SK-N-SH treated with all-trans-retinoic acid at 6 μM for 48 hours (cell line): ENCODE data around the gene ATL2.

Source experiments
- ATAC-seq: fragments of 200-7000 bp; cut with Tn5 transposase; 3 replicates; pipeline ENCODE4 v1.9.1; 2020; ENCODE audit warnings: mild to moderate bottlenecking, moderate library complexity
- ARNTL ChIP-seq: fragments of 450-650 bp; formaldehyde crosslinking; IDR thresholded peaks from 2 replicates; pipeline ENCODE4 v1.5.0; 2020; ENCODE audit warnings: low read depth, mild to moderate bottlenecking, moderate library complexity, borderline replicate concordance
- BACH2 ChIP-seq: fragments of 250-450 bp; sonication (Bioruptor Pico); IDR thresholded peaks from 2 replicates; pipeline ENCODE4 v1.9.0; 2021; ENCODE audit warnings: mild to moderate bottlenecking, borderline replicate concordance
- CSDC2 ChIP-seq: fragments of 250-450 bp; sonication (Bioruptor Pico); IDR thresholded peaks from 2 replicates; pipeline ENCODE4 v1.5.0; 2020; ENCODE audit warnings: mild to moderate bottlenecking, moderate library complexity
- ESRRG ChIP-seq: fragments of 250-450 bp; sonication (Bioruptor Pico); IDR thresholded peaks from 2 replicates; pipeline ENCODE4 v1.6.1; 2021; ENCODE audit warnings: mild to moderate bottlenecking
- GLIS3 ChIP-seq: fragments of 250-450 bp; sonication (Bioruptor Pico); IDR thresholded peaks from 2 replicates; pipeline ENCODE4 v1.5.0; 2020; ENCODE audit warnings: mild to moderate bottlenecking, moderate library complexity
- ISL1 ChIP-seq: fragments of 250-450 bp; sonication (Bioruptor Pico); IDR thresholded peaks from 2 replicates; pipeline ENCODE4 v2.1.2; 2022; ENCODE audit warnings: mild to moderate bottlenecking, moderate library complexity
- OSR1 ChIP-seq: fragments of 250-450 bp; sonication (Bioruptor Pico); IDR thresholded peaks from 2 replicates; pipeline ENCODE4 v1.8.0; 2022; ENCODE audit warnings: moderate library complexity, mild to moderate bottlenecking, inconsistent platforms
- PPARA ChIP-seq: fragments of 250-450 bp; sonication (Bioruptor Pico); IDR thresholded peaks from 2 replicates; pipeline ENCODE4 v1.5.0; 2020; ENCODE audit warnings: mild to moderate bottlenecking, borderline replicate concordance
- RARB ChIP-seq: fragments of 250-450 bp; sonication (Bioruptor Pico); IDR thresholded peaks from 2 replicates; pipeline ENCODE4 v1.8.0; 2021; ENCODE audit warnings: mild to moderate bottlenecking, moderate library complexity
- SNAI2 ChIP-seq: fragments of 250-450 bp; sonication (Bioruptor Pico); IDR thresholded peaks from 2 replicates; pipeline ENCODE4 v1.5.0; 2020; ENCODE audit warnings: mild to moderate bottlenecking, moderate library complexity
- TCF4 ChIP-seq: fragments of 250-450 bp; sonication (Bioruptor Pico); IDR thresholded peaks from 2 replicates; pipeline ENCODE4 v1.8.0; 2021; ENCODE audit warnings: mild to moderate bottlenecking, moderate library complexity, borderline replicate concordance
- TOX ChIP-seq: fragments of 250-450 bp; sonication (Bioruptor Pico); IDR thresholded peaks from 2 replicates; pipeline ENCODE4 v1.8.0; 2021; ENCODE audit warnings: mild to moderate bottlenecking, moderate library complexity, borderline replicate concordance
- ZC3H10 ChIP-seq: fragments of 250-450 bp; sonication (Bioruptor Pico); IDR thresholded peaks from 2 replicates; pipeline ENCODE4 v1.5.1; 2021; ENCODE audit warnings: mild to moderate bottlenecking, moderate library complexity
- ZFP3 ChIP-seq: fragments of 250-450 bp; sonication (Bioruptor Pico); IDR thresholded peaks from 2 replicates; pipeline ENCODE4 v1.5.0; 2020; ENCODE audit warnings: mild to moderate bottlenecking, moderate library complexity
- ZFP30 ChIP-seq: fragments of 450-650 bp; formaldehyde crosslinking; IDR thresholded peaks from 2 replicates; pipeline ENCODE4 v1.5.0; 2022; ENCODE audit warnings: mild to moderate bottlenecking, moderate library complexity
- ZNF565 ChIP-seq: fragments of 450-650 bp; formaldehyde crosslinking; conservative IDR thresholded peaks from 2 replicates; pipeline ENCODE4 v1.5.0; 2020; ENCODE audit warnings: low read depth, mild to moderate bottlenecking, moderate library complexity
- ZNF70 ChIP-seq: fragments of 450-650 bp; formaldehyde crosslinking; IDR thresholded peaks from 2 replicates; pipeline ENCODE4 v1.5.0; 2020; ENCODE audit warnings: mild to moderate bottlenecking, moderate library complexity
- ZNF8 ChIP-seq: fragments of 450-650 bp; formaldehyde crosslinking; IDR thresholded peaks from 2 replicates; pipeline ENCODE4 v1.5.0; 2020; ENCODE audit warnings: mild to moderate bottlenecking, moderate library complexity
- TF ChIP-seq, protein P1 (sequence below): fragments of 250-450 bp; sonication (Bioruptor Pico); IDR thresholded peaks from 2 replicates; pipeline ENCODE4 v1.5.1; 2020; ENCODE audit warnings: low read depth, mild to moderate bottlenecking, moderate library complexity
- TF ChIP-seq, protein P2 (sequence below): fragments of 250-450 bp; sonication (Bioruptor Pico); IDR thresholded peaks from 2 replicates; pipeline ENCODE4 v1.8.0; 2021; ENCODE audit warnings: low read depth, mild to moderate bottlenecking, moderate library complexity, borderline replicate concordance
- TF ChIP-seq, protein P3 (sequence below): fragments of 250-450 bp; sonication (Bioruptor Pico); IDR thresholded peaks from 2 replicates; pipeline ENCODE4 v1.5.0; 2020; ENCODE audit warnings: mild to moderate bottlenecking, moderate library complexity
- TF ChIP-seq, protein P4 (sequence below): fragments of 250-450 bp; sonication (Bioruptor Pico); IDR thresholded peaks from 2 replicates; pipeline ENCODE4 v1.5.1; 2021; ENCODE audit warnings: mild to moderate bottlenecking, moderate library complexity

ATL2 gene

DNA sequence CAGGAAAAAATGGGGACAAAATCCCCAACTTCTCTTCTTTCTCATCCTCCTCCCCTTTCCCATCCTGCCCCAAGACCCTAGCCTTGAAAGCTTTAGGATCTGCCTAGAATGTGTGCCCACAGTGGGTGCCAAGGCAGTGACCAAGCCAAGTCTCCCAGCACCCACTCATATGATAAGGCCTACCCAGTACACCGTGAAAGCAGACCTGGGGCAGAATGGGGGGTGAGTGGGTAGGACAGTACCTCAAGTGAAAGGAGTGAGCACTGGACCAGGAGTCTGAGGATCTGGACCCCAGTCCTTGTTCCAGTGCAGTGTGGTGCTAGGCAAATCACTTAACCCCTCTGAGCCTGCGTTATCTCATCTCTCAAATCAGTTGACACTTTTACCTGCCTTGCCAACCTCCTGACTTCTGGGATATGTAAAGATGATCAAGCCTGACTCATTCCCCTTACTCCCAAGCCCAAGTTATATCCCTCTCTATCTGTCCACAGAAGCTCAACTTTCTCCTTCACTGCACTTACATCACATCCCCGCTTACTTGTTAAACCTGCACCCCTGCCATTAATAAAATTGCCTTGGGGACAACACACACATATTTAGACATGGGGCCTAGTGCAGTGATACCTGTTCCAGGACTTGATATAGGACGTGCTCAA, 109.7 kb downstream of the ATL2 start:
- TF ChIP-seq TCF4 (CRISPR knock-in tag) (no peak), ZNF70 (CRISPR knock-in tag) (no peak), ZNF565 (no peak)
- TF ChIP-seq, all 23 proteins: peak for 0

DNA sequence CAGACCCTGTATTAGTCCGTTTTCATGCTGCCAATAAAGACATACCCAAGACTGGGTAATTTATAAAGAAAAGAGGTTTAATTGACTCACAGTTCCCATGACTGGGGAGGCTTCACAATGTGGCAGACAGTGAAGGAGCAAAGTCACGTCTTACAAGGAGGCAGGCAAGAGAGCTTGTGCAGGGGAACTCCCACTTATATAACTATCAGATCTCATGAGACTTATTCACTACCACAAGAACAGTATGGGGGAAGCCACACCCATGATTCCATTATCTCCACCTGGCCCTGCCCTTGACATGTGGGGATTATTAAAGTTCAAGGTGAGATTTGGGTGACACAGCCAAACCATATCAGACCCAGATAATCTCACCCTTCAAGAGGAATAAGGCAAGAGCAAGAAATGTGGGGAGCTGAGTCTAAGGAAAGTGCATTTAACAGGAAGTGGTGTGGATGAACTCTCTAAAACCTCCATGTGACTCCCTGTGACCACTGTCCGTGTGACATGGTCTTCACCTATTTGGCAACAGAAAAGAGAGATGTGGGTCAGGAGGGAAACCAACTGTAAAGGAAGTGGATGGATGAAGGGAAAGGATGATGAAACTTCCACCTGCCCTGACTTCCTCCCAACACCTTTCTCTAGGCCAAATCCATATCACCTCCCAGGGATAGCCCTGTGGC, 110.6 kb downstream of the ATL2 start:
- no peak for ATAC-seq
- TF ChIP-seq ISL1 (CRISPR knock-in tag) (no peak), PPARA (CRISPR knock-in tag) (no peak), ZNF8 (CRISPR knock-in tag) (no peak), CSDC2 (CRISPR knock-in tag) (no peak), SNAI2 (CRISPR knock-in tag) (no peak), OSR1 (no peak), ZFP3 (no peak), RARB (no peak), BACH2 (no peak), TCF4 (CRISPR knock-in tag) (no peak), ESRRG (no peak)
- TF ChIP-seq, protein P1, sequence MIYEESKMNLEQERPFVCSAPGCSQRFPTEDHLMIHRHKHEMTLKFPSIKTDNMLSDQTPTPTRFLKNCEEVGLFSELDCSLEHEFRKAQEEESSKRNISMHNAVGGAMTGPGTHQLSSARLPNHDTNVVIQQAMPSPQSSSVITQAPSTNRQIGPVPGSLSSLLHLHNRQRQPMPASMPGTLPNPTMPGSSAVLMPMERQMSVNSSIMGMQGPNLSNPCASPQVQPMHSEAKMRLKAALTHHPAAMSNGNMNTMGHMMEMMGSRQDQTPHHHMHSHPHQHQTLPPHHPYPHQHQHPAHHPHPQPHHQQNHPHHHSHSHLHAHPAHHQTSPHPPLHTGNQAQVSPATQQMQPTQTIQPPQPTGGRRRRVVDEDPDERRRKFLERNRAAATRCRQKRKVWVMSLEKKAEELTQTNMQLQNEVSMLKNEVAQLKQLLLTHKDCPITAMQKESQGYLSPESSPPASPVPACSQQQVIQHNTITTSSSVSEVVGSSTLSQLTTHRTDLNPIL (CRISPR knock-in tag): no peak
- TF ChIP-seq, protein P2, sequence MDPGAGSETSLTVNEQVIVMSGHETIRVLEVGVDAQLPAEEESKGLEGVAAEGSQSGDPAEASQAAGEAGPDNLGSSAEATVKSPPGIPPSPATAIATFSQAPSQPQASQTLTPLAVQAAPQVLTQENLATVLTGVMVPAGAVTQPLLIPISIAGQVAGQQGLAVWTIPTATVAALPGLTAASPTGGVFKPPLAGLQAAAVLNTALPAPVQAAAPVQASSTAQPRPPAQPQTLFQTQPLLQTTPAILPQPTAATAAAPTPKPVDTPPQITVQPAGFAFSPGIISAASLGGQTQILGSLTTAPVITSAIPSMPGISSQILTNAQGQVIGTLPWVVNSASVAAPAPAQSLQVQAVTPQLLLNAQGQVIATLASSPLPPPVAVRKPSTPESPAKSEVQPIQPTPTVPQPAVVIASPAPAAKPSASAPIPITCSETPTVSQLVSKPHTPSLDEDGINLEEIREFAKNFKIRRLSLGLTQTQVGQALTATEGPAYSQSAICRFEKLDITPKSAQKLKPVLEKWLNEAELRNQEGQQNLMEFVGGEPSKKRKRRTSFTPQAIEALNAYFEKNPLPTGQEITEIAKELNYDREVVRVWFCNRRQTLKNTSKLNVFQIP (CRISPR knock-in tag): no peak

More for the DNA sequence above, 109.7 kb downstream of the ATL2 start:
- no peak for ATAC-seq

DNA sequence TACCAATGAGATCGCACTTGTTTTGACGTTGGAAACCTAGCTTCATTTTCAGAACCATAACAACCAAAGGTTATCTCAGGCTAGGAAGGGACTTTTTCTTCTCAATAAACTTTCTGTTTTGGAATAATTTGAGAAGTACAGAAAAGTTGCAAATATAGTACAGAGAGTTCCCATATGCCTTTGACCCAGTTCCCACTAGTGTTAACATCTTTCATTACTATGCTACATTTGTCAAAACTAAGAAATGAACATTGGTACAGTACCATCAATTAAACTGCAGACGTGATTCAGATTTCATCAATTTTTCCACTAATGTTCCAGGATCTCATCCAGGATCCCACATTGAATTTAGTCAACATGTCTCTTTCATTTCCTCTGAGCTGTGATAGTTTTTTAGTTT, 111.6 kb downstream of the ATL2 start:
- no peak for ATAC-seq

DNA sequence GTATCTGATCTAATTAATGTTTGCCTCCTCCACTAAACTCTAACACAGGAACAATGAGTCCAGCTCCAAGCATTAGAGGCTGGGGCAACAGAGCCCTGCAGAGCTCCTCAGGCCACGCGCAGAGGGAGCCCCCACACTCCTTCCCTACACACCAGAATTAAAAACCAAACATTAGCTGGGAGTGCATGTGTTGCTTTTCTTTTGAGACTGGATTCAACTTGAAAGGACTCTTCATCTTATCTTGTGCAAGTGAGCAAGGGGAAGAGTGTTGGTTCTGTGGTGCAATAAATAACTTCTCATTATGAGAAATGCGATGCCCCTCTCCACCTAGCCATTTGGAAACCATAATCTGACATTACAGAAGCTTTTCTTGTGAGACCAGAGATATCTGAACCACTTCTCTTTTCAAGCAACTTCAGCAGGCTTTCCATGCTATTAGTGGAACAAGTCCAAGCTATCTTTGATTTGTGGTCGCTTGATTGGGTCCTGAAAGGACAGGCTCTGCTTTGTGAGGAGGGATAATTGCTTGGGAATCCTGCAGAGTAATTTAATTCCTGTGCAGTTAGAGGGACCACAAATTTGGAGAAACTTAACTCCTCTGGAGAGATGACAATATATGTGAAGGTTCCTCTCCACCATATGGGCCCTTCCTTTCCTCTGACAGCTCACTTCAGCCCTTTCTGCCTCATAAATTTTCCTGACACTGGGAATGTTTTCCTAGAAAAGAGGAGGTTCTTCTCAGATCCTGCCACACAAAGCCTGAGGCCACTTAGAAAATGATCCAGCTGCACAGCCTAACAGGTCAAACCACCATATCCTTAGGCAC, 112.5 kb downstream of the ATL2 start:
- peak; percentile 61 for ATAC-seq
- TF ChIP-seq ISL1 (CRISPR knock-in tag) (peak; percentile 67; the same call in 1 of the 2 replicates), RARB (no peak)

More for the DNA sequence above, 111.6 kb downstream of the ATL2 start:
- TF ChIP-seq PPARA (CRISPR knock-in tag): no peak
- no peak for TF ChIP-seq GLIS3 (CRISPR knock-in tag)
- no peak for TF ChIP-seq BACH2
- no peak for TF ChIP-seq ZC3H10 (CRISPR knock-in tag)
- TF ChIP-seq ZNF70 (CRISPR knock-in tag): no peak
- no peak for TF ChIP-seq CSDC2 (CRISPR knock-in tag)
- TF ChIP-seq TCF4 (CRISPR knock-in tag): no peak
- TF ChIP-seq OSR1: no peak
- no peak for TF ChIP-seq TOX (CRISPR knock-in tag)
- TF ChIP-seq, protein P3, sequence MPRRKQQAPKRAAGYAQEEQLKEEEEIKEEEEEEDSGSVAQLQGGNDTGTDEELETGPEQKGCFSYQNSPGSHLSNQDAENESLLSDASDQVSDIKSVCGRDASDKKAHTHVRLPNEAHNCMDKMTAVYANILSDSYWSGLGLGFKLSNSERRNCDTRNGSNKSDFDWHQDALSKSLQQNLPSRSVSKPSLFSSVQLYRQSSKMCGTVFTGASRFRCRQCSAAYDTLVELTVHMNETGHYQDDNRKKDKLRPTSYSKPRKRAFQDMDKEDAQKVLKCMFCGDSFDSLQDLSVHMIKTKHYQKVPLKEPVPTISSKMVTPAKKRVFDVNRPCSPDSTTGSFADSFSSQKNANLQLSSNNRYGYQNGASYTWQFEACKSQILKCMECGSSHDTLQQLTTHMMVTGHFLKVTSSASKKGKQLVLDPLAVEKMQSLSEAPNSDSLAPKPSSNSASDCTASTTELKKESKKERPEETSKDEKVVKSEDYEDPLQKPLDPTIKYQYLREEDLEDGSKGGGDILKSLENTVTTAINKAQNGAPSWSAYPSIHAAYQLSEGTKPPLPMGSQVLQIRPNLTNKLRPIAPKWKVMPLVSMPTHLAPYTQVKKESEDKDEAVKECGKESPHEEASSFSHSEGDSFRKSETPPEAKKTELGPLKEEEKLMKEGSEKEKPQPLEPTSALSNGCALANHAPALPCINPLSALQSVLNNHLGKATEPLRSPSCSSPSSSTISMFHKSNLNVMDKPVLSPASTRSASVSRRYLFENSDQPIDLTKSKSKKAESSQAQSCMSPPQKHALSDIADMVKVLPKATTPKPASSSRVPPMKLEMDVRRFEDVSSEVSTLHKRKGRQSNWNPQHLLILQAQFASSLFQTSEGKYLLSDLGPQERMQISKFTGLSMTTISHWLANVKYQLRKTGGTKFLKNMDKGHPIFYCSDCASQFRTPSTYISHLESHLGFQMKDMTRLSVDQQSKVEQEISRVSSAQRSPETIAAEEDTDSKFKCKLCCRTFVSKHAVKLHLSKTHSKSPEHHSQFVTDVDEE: no peak
- TF ChIP-seq ISL1 (CRISPR knock-in tag): no peak
- TF ChIP-seq, all 23 proteins: peak for 0

DNA sequence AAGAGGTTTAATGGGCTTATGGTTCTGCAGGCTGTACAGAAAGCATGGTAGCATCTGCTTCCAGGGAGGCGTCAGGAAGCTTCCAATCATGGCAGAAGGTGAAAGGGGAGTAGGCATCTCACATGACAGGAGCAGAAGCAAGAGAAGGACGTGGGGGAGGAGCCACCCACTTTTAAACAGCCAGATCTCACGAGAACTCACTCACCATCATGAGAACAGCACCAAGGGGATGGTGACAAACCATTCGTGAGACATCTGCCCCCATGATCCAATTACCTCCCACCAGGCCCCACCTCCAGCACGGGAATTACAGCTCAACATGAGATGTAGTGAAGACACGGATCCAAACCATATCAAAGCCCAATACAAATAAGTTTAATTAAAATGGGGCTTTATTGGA, 113.8 kb downstream of the ATL2 start:
- no peak for ATAC-seq
- TF ChIP-seq TCF4 (CRISPR knock-in tag) (no peak), ZFP3 (no peak), ZFP30 (CRISPR knock-in tag) (no peak), ARNTL (CRISPR knock-in tag) (no peak), ZNF8 (CRISPR knock-in tag) (no peak), CSDC2 (CRISPR knock-in tag) (no peak)
- TF ChIP-seq, protein P4, sequence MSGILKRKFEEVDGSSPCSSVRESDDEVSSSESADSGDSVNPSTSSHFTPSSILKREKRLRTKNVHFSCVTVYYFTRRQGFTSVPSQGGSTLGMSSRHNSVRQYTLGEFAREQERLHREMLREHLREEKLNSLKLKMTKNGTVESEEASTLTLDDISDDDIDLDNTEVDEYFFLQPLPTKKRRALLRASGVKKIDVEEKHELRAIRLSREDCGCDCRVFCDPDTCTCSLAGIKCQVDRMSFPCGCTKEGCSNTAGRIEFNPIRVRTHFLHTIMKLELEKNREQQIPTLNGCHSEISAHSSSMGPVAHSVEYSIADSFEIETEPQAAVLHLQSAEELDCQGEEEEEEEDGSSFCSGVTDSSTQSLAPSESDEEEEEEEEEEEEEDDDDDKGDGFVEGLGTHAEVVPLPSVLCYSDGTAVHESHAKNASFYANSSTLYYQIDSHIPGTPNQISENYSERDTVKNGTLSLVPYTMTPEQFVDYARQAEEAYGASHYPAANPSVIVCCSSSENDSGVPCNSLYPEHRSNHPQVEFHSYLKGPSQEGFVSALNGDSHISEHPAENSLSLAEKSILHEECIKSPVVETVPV (CRISPR knock-in tag): no peak
- TF ChIP-seq, protein P3: no peak
